ENCODE measurements around the gene RPL36.
"Not testable (repeated sequence)": the region's sequence is repeated elsewhere in the genome, so short reads cannot be mapped to it uniquely, and the experiment has no call there.

The RPL36 gene

DNA sequence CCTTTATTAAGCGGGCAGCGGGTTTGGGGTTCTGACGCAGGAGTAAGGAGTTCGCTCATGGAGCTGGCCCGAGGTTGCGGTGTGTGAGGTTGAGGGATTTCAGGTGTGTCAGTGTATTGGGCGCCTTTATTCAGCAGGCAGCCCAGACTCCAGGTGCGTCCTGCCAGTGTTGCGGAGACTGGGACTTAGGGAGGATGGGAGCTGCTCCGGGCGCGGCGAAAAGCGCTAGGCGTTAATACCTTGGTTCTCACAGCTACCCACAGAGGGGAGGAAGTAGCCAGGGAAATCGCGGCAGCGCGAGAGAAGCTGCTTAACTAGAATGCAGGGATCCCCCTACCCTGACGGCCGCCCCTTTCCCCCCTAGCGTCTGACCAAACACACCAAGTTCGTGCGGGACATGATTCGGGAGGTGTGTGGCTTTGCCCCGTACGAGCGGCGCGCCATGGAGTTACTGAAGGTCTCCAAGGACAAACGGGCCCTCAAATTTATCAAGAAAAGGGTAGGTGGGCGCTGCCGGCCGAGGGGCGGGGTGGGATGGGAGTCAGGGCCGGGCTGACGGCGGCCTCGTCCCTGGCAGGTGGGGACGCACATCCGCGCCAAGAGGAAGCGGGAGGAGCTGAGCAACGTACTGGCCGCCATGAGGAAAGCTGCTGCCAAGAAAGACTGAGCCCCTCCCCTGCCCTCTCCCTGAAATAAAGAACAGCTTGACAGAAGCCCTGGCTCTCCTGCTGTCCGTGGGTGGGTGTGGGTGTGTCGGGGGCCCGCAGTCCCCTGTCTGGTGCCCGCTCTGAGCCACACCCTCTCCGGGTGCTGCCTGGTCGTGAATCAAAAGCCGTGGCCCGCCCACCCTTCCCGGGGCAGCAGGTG is 1.1 kb downstream of the RPL36 start:
- peak; percentile 71 for DNase-seq (ENCODE audit: low read depth)

DNA sequence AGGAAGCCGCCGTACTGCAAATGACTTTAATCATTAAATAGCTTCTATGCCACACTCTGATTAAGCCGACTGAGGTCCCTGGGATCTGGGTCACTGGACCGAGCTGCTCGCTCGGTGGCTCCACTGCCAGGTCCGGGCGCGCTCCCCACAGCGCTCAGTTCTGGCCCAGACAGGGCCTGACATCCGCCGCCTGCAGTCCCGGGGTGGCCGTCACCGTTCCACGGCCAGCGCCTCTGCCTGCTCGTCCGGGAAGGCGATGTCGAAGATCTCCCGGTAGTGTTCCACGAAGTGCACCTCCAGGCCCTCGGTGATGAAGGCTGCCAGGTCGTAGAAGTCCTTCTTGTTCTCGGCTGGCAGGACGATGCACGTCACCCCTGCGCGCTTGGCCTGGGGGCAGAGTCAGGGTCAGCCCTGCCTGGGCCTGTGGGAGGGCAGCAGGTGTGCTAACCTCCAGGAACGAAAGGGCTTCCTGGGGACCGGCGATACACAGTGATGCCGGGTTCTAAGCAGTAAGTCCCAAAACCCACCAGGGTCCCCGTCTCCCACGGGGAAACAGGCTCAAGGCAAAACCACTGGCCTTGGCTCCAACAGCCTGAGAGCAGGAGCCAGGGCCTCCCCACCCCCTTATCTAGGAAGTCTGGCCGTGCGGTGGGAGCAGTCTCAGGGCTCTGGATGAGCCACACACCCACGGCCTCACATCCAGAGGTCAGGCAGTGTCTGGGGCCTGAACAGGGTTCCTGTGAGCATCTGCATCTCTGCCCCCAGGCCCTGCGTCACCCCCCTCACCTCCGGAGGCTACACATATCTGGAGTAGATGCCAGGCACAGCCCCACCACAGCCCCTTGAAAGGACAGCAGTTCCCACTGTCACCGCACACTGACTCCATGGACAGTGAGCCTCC is 2.0 kb downstream of the RPL36 start:
- no peak for DNase-seq (ENCODE audit: low read depth)

DNA sequence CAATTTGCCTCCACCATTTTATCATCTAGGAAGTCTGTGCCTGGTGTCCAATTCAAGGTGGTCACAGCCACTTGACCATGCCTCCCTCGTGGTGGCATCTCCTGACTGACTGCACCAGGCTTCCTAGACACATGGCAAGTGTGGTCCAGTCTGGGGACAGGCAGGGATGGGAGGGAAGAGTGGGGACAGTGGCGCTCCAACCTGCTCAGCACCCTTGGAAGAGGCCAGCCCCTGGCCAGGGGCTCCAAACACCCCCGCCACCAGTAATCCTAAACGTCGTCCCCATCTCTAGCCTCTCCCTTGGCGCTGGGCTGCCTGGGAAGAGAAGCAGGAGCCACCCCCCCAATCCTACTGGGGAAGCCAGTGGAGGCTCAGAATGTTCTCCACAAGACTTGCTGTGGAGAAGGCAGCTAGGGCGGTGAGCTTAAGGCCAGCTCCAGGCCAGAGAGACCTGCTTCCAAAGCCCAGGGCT is 2.7 kb downstream of the RPL36 start:
- no peak for DNase-seq (ENCODE audit: low read depth)

DNA sequence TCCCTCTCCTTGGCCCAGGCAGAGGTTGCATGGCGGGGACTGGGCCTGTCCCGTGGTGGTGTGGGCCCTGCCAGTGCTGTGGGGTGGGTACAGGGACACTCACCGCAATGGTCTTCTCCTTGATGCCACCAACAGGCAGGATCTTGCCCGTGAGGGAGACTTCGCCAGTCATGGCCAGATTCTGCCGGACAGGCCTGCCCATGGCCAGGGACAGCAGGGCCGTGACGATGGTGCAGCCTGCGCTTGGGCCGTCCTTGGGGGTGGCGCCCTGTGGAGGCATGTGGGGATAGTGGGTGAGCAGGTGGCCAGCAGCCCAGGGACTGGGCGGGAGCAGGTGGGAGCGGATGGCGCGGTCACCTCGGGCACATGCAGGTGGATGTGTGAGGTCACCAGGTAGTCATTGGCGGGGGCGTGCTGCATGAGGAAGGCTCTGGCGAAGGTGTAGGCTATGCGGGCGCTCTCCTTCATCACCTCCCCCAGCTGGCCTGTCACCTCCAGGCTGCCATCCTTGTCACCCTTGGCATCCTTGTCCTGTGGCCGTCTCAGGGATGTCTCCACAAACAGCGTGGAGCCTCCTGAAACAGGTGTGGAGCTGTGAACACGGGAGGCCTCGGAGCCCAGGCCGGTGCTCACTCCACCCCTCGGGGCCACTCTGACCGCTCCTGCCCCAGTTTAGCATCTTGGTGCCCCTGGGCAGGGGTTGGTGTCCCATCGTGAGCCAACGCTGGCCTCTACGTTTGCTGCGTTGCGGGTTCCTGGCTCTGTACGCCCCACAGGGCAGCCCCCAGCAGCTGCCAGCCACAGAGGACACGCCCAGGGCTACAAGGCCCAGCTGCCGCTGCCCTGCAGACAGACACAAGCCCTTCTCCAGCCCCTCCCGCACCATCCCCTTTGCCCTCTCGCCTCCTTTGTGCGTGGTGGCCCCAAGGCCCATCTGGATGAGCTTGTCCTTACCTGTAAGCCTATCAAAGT is 3.4 kb downstream of the RPL36 start:
- DNase-seq (ENCODE audit: low read depth) = no peak

DNA sequence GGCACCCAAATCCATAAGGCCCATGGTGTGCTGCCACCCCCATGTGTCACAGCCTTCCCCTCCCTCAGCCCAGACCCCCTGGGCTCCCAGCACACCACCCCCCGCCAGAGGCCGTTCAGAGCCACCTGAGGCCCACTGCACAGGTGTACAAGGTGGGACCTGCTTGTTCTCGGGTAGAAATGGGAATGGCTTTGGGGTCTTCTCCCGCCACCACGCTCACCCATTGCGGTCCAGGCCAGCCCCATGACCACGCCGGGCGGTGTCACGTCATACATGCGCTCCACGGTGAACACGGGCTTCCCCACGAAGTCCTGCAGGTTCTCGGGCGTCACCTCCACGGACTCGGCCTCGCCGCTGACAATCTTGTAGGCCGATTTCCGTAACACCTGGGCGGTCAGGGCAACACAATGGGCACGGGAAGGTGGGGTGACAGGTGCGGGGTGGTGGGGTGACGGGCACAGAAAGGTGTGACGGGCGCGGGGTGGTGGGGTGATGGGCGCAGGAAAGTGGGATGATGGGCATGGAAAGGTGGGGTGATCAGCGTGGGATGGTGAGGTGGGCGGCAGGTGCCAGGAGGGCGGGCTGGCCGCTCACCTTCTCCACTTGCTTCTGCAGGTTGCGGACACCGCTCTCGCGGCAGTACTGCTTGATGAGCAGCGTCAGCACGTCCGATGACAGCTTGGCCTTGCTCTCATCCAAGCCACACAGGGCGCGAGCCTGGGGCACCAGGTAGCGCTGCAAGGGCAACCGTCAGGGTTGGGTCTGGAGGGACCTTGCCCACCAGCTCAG is 4.3 kb downstream of the RPL36 start:
- no peak for DNase-seq (ENCODE audit: low read depth)

DNA sequence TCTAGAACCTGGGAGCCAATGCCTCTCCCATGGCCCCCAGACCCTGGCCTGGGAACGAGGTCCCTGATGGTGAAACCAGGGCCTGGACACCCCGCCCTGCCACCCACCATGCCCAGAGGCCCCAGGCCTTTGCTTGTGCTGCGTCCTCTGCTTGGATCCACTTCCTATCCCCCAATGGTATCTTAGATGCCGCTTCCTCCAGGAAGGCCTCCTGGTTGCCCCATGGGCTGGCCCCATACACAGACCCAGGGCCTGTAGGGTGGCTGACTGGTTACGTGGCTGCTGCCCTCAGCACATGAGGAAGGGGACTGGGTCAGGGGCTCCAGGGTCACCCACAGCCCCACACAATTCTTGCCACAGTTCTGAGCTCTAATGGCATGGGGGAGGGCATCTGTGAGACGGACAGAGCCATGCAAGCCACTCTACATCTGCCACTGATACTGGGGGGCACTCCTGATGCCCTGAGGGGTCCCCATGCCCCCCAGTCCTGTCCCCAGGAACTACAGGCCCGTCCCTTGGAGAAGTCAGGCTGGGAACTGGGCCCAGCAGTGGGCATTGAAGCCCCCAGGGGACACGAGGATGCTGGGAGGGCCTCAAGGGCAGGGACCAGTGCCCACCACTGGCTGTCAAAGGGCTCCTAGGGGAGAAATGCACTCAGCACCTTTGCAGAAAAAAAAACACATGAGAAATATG is 5.0 kb downstream of the RPL36 start:
- no peak for DNase-seq (ENCODE audit: low read depth)

DNA sequence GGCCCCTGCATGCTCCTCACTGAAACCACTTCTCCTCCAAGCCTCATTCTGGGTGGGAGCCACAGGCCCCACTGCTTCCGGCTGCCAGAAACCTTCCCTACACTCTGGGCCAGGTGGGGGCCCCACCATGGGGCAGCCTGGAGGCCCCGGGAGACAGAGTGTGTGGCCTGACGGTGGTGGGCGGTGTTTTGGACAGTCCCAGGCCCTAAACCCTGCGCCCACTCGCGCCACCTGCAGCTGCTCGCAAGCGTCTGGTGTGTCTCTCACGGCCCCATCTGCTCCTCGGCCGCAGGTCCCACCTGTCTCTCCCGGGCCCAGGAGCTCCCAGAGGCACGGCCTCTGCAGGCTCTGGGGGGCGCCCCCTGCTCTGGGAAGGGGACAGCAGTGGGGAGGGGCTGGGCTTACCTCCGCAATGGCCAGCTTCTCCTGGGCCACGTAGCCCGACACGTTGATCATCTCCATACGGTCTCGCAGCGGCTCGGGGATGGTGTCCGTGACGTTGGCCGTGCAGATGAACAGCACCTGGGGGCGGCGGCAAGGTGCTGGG is 5.6 kb downstream of the RPL36 start:
- DNase-seq (ENCODE audit: low read depth) = no peak

DNA sequence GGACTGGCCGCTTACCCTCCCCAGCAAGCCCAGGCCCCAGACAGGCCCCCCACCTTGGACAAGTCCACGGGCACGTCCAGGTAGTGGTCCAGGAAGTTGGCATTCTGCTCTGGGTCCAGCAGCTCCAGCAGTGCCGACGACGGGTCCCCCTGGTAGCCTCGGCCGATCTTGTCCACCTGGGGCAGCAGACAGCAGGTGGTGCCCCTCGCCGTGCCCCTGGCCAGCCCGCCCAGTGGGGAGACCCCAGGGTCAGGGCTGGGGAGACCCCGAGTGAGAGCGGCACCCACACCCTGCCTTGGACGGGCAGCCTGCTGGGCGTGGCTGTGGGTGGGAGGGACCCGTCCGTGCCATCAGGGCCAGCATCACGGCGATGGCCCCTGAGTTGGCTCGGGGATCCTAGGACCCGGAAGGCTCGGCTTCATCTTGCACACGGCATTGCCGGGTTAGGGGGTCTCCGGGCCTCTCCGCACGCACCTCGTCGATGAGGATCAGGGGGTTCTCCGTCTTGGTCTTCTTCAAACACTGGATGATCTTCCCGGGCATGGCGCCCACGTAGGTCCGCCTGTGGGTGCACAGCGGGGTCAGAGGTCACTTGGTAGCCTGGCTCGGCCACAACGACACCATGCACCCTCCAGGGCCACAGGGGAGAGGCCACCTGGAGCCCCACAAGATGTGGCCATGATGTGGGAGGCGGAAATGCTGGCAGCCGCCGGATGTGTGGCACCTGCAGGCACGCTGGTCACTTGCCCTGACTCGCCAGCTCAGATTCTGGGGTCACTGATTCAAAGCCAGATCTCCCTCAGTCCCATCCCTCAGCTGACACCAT is 6.3 kb downstream of the RPL36 start:
- no peak for DNase-seq (ENCODE audit: low read depth)

DNA sequence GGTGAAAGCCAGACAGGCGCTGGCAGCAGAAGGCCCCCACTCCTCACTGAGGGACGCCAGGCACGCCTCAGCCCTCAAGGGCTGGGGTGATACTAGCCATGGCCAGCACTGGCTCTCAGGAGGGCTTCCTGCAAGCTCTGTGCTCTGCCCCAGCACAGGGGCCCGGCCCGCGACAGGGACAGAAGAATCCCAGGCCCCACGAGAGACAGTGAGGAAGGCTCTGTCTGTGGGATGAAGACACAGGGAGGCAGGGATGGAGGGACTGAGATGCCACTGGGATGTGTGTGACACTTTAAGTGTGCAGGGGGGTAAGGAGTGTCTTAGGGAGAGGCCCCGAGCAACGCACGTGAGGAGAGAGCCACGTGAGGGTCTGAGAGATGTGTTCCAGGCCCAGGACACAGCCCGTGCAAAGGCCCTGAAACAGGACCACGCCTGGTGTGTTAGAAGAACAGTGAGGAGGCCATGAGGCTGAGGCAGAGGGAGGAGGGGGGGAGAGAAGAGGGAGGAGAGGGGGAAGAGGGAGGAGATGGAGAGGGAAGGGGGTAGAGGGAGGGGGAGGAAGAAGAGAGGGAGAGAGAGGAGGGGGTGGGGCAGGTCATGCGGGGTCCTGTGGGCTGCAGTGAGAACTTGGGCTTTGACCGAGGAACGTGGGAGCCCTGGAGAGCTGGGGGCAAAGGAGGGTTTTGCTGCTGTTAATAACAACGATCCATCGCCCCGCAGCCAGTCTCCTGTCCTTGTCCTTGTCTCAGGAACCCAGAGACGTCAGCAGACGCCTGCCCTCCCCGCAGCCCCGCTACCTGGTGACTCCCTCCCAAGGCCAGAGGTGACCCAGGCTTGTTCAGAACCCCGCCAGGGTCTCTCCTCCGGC is 7.2 kb downstream of the RPL36 start:
- no peak for DNase-seq (ENCODE audit: low read depth)

DNA sequence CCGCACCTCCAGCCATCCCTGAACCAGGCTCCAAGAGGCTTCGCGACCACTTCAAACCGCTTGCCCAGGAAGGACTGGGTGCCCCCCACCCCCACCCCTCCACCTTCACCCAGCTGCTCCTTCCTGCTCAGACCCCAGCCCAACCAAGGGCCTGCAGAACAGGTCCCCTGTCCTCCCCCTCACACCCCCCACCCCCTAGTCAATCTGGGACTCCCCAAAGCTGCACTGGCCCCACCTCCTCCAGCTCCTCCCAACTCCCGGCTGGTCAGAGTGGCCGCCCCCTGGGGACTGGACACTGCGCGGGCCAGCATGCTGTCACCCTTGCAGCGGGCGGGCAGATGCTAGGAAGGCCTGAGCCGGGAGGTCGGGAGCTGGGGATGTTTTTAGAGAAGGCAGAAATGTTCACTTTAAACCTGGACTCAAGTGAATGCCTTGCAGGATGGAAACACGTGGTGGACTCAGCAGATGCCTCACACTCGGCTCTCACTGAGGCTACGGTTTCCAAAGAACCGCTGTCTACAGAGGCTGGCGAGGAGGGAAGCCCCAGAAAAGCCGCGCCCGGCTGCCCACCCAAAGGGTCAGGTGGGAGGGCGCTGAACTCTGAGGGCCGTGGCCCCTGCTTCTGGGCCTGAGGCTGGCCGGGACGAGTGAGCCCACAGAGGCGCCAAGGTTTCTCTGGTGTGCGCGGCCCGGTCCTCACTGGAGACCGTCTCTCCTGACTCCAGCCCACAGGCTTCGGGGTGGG is 8.0 kb downstream of the RPL36 start:
- no peak for DNase-seq (ENCODE audit: low read depth)

DNA sequence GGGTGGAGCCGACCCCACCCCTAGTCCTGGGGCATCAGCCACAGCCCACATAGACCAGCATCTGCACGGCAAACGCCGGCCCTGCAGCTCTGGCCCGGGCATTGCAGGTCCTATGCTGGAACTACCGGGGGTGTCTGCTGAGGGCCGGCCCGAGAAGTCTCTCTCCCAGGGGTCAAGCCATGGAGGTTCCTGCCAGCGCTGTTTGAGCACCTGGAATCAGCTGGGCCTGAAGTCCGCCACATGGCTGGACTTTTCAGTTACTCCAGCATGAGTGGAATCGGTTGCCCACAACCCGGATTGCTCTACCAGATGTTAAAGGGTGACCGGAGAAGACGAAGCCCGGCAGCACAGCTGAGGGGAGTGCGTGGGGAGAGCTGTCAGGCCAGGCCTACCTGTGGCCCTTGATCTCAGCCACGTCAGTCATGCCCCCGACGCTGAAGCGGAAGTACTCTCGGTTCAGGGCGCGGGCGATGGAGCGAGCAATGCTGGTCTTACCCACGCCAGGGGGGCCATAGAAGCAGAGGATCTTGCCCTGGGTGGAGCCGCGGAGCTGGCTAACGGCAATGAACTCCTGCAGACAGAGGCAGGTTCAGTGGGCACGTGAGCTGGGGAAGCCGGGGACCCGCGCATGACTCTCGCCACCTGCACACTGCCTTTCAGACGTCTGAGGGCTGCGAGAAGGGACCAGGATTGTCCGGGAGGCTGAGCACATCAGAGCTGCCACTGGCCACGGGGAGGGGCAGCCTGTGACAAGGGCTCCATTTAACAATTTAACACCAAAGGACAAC is 8.7 kb downstream of the RPL36 start:
- no peak for DNase-seq (ENCODE audit: low read depth)

DNA sequence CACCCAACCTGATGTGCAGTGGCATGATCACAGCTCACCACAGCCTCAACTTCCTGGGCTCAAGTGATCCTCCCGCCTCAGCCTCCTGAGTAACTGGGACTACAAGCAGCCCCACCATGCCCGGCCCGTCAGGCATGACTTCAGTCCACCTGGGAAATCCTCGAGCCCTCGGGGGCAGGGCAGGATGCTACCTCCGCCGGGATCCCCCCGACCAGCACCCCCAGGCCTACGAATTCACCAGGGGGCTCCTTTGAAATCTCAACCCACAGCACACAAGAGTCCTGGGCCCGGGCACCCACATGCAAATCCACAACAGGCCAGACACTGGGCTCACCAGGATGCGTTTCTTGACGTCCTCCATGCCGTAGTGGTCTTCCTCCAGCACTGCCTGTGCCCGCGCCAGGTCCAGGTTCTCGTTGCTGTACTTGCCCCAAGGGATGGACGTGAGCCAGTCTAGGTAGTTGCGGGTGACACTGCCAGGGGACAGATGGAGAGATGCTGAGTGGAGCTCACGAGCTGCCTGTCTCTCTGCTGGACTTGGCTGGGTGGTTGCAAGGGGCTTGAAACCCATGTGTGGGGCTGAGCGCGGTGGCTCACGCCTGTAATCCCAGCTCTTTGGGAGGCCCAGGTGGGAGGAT is 10.5 kb downstream of the RPL36 start:
- DNase-seq (ENCODE audit: low read depth) = no peak

DNA sequence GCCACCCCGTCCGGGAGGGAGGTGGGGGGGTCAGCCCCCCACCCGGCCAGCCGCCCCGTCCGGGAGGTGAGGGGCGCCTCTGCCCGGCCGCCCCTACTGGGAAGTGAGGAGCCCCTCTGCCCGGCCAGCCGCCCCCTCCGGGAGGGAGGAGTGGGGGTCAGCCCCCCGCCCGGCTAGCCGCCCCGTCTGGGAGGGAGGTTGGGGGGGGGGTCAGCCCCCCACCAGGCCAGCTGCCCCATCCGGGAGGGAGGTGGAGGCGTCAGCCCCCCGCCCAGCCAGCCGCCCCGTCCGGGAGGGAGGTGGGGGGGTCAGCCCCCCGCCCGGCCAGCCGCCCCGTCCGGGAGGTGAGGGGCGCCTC is 11.9 kb downstream of the RPL36 start:
- not testable (repeated sequence) for DNase-seq (ENCODE audit: low read depth)

DNA sequence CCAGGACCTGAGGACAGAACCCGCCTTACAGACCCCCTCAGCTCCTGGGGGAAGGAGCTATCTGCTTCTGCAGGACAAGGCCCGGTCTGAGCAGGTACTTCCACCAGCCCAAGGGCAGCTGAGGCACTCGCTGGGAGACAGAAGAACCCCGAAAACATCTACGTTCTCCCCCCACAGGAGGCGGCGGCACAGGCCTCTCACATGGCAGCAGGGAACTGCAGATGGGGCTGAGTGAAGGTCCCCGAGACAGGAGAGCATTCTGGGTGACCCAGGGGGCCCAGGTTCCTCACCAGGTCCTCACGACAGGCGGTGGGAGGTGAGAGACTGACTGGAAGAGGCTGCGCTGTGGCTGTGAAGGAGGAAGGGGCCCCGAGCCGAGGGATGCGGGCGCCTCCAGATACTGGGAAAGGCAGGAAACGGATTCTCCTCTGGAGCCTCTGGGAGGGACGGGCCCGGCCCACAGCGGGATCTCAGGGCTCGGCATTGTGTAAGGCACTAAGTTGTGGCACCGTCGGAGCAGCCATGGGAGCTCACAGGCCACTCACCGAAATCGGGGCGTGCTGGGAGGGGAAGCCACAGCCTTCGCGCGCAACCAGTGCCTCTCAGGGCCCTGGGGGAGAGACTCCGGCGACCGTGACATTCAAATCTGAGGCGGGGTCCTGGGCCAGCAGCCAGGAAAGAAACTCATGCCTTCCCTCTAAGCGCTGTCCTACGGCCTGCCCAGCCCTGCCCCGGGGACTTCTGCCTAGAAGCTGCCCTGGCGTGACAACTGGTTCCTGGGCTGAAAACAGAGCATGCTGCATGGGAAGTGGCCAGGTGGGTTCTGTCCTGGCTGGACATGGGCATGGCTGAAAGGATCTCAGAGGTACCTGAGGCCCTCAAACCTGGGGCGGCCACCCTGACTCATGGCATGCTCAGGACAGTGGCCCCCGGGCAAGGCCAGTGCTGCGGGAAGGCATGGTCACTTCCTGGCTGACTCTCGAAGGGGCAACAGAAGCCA is 14.0 kb downstream of the RPL36 start:
- no peak for DNase-seq (ENCODE audit: low read depth)

DNA sequence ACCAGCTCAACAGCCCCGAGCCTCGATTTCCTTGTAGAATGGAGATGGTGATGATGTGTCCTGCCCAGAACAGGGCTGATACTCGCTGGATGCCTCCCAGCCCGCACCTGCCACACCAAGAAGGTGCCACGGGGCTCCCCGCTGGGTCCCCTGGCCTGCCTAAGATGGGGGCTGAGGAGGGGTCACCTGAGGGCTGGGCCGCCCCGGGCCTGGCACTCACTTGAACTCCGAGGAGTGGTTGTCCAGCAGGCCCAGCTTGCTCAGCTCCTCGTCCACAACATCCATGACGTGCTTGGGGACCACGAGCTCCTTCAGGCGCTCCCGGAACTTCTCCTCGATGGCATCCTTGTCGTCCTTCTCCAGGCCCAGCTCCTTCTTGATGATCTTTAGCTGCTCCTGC is 15.5 kb downstream of the RPL36 start:
- DNase-seq (ENCODE audit: low read depth) = no peak

All from stimulated activated CD4-positive, alpha-beta T cell treated with anti-CD3 and anti-CD28 coated beads, Interleukin-2, amount 100 ng/mL, for 4 hours (primary cell).